ENCODE results near the gene CGGBP1. TPM values are rescaled to one million over a fixed set of nuclear protein-coding genes. Genes with fewer than 3 reads are reported as not detected.
A peak's percentile ranks its signal among the peaks of the same experiment; 100 is the strongest.

Gene CGGBP1, protein sequence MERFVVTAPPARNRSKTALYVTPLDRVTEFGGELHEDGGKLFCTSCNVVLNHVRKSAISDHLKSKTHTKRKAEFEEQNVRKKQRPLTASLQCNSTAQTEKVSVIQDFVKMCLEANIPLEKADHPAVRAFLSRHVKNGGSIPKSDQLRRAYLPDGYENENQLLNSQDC
- 62.9 TPM for total RNA-seq

DNA sequence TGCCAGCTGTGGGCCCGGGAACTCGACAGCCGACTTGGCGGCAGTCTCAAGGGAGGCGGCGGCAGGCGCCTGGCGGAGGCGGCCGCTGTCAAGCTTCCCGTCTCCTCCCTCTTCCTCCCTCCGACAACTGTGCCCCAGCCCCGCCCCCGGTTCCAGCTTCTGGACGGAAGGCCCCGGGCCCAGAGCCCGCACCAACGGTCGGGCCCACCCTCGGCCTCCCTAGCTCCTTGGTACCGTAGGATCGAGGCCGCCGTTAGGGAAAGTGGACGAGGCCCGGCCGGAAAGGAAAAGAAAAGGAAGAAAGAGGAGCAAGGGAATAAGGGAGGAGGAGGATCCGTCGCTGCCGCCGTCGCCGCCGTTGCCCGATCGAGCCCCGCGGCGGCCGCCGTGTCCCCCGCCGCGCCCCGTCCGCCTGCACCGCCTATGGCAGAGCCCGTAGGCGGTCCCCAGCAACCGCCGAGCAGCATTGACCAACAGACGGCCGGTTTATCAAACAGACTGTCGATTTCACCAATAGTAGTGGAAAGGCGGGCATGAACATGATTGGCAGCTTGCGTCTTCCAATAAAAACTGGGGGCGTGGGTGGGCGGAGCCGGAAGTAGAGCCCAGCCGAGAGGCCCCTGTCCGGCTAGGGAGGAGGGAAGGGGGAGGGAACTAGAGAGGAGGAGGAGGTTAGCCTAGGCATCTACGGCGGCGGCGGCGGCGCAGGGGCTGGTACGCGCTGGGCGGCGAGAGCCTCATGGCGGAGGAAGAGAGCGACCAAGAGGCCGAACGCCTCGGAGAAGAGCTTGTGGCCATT is at the start of gene CGGBP1, which contains the start of gene ZNF654:
CGGBP1 (minus strand) TSS at position 425 of the 799 bp plus-strand sequence. CDS start 3,029 bp downstream, outside the sequence.
ZNF654 (plus strand) TSS at position 675 of the 799 bp plus-strand sequence; CDS start at position 740, 65 bp downstream.
- DNase-seq = peak; percentile 99

DNA sequence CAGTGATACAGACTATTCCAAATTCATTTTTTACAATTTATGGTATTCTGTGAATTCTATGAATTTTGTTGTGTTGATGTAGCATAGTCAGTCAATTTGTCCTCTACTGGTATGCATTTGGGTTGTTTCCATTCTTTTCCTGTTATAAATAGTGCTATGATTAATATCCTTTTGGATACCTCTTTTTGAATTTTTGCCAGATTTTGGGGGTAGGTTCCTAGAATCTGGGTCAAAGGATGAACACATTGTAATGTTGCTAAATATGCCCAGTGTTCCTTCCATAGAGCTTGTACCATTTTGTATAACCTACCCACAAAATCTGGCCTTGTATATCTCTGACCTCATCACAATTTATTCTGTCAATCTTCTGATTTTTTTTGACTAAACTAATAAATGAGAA is 46.5 kb upstream of the CGGBP1 start:
- no peak for DNase-seq

DNA sequence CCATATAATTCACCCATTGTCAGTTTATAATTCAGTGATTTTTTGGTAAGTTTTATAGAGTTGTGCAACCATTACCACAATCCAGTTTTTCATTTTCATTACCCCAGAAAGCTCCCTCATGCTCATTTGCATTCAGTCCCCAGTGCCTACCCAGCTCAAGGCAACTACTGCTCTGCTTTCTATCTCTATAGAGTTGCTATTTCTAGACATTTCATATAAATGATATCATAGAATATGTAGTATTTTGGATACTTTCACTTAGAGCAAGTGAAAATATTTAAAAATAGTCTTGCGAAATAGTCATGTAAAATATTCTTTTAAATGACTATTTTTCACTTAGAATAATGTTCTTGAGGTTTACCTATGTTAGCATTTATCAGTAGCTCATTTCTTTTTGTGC is 42.3 kb upstream of the CGGBP1 start:
- no peak for DNase-seq

DNA sequence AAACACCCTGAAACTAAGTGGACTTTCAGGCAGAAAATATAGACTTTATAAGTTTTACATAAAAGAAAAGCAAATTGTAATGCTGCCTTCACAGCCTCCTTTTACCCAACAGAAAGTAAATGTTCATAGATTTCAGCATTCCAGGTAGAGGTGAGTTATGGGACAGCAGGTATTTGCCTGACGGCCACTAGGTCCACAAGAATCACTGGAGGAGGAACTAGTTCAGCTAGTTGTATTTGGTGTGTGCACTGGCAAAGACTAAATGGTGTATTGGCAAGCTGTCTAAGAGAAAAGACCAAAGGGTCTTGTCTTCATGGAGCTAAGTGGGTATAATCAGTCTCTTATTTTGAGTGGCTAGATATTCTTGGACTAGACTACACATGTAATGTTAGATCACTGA is 34.5 kb upstream of the CGGBP1 start:
- DNase-seq = no peak

DNA sequence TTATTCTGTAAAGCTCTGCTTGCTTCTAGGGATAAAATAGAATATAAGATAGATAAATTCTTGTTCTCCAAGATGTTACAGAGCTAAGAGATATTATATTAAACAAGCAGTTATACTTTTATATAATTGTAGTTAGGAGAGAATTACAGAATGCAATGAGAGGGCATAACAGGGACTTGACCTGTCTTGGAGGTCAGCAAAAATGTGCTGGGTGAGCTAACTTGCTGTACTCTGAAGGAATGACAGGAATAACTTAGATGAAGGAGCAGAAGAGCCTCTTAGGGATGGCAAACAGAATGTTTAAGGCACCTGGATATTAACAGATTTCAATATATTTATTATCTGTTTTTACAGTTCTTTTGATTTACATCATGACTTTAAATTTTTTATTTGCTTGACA is 33.5 kb upstream of the CGGBP1 start:
- DNase-seq = no peak

DNA sequence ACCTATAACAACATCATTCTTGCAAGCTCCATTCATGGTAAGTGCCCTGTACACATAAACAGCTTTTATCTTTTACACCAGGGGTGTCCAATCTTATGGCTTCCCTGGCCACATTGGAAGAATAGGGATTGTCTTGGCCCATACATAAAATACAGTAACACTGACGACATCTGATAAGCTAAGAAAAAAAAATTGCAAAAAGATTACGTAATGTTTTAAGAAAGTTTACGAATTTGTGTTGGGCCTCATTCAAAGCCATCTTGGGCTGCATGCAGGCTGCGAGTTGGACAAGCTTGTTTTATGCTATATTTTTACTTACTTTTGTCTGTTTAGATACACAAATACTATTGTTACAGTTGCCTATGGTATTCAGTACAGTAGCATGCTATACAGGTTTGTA is 31.9 kb upstream of the CGGBP1 start:
- DNase-seq = no peak

DNA sequence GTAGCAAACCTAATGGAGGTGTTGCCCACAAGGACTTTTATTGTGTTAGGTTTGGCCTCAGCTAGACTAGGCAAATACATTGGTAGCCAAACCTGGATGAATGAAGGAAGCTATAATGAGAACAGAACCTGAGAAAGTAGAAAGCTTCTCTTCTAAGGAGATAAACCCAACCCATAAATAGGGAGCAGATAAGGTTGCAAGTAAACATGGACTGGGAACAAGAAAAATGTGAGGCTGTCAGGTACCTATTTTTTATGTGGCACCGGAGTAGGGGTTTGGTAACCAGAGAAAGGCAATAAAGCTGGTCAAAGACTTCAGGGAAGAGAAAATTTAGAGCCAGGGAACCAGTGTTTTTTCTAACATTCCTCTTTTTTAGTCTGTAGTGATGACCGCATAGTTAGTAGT is 25.3 kb upstream of the CGGBP1 start:
- no peak for DNase-seq

DNA sequence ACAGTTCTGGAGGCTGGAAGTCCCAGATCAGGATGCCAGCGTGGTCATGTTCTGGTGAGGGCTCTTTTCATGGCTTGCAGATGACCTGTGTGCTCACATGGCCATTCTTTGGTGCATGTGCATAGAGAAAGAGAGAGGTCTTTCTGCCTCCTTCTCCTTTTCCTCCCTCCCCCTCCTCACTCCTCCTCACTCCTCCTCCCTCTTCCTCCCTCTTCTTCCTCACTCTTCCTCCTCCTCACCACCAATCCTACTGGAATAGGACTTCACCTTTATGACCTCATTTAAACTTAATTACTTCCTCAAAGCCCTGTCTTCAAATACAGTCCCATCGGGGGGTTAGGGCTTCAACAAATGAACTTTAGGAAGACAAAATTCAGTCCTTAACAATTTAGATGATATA is 24.0 kb upstream of the CGGBP1 start:
- no peak for DNase-seq

DNA sequence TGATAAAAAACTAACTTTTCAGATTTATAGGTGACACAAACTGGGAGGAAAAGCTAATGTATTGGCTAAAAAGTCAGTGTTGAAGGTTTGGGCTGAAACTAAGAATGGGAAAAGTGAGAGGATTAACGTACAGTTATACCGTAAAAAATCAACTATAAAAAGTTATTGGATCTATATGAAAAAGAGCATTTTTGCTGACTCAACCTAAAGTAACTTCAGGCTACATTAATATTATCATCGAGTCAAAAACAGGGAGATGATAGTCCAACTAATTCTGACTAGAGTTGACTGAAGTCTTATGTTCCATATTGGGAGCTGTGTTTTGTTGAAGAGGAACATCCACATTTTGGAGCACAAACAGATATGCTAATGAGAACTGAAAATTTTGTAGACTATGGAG is 20.1 kb upstream of the CGGBP1 start:
- no peak for DNase-seq

DNA sequence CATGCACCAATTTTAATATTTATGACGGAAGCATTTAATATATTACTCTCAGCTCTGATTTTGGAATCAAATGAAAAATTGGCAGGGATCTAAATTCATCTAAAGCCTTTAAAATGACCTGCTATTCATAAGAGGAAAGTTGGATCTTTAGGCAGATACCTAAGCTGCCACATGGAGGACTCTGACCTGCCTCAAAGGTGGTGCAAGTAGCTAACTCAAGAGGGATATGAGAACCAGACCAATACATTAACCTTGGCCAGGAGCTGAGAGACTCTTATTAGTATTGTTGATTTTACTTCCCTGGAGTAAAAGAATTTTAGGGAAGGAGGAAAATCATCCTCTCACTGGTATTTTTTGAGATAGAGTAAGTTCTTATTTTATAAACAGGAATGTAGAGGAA is 17.9 kb upstream of the CGGBP1 start:
- no peak for DNase-seq

DNA sequence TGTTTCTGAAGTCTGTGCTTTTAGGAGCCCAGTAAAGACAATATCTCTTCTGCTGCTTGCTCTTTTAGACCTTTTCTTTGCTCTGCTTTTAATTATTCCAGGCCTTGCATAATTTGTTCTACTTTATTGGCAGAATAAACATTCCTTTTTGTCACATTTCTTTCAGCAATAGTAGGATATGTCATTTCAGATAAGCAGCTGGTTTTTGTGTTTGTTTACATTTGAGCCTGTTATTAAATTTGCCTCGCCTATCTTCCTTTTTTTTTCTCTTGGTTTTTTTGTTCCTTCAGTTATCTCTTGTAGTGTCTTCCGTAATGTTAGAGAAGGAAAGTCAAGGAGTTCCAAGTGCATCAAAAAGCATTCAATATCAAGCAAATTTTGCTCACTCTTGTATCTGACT is 16.7 kb upstream of the CGGBP1 start:
- no peak for DNase-seq

DNA sequence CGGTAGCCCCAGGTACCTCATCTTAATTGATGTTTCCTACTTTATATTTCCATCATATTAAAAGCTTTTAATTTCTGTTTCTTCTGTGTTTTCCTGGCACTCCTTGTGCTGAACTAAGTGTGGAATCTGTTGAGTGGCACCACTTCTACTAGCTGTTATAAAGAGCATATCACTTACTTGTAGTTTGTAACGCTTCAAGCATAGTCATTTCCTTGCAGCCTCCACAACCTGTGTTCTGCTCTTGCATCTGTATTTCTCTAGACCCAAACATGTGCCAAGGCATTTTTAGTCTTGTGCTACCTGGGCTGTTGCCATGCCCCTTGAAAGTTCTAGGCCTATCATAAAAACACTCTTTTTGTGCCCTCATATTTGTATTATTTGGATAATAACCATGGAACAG is 16.3 kb upstream of the CGGBP1 start:
- DNase-seq = no peak

DNA sequence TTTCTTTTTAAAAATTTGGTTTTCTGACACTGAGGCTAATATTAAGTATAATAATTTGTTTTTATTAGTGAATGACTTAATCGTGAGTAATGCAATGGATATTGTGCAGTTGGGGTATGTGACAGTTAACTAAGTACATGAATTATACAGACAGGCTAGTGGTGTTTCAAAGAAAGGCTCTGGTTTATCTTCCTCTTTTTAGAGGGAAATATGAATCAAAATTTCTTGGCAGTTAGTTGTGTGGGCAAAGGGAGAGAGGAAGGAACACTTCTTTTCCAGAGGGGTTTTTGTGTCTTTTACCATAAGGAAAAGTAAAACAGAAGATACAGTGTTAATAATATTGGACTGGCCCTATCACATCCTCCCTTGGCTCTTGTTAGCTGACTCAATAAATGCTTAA is 2.9 kb upstream of the CGGBP1 start:
- DNase-seq = no peak

DNA sequence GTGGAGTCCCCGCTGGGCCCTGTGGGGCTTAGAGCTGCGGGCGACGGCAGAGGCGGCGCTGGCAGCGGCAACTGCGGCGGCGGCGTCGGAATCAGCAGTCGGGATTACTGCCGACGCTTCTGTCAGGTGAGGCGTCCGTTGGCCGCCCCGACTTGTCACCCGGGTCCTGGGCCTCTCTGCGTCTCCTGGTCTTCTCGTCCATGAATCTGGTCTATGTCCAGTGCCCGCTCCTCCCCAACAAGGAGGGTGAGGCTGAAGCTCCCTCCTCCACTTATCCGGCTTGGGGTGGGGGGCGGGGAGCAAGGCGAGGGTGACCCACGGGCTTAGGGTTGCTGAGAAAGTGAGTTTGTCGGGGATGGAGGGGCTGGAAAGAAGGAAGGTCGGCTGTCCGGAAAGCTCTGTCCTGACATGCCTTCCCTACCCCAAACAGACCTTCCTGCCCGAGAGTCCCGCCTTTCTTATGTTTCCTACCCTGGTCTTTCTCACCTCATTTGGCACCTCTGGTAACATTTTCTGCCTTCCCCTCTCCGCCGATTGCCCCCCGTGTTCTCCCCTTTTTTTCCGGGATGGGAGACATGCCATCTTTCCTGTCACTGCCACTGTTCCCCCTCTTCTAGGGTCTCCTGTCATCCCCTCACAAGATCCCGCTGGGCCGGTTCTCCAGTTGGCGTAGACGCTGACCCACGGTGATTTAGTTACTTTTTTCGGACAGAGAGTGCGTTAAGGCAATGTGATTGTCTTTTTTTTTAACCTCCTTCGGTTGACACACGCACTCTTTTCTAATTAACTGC is 770 bp upstream of the CGGBP1 start:
- peak; percentile 45 for DNase-seq

DNA sequence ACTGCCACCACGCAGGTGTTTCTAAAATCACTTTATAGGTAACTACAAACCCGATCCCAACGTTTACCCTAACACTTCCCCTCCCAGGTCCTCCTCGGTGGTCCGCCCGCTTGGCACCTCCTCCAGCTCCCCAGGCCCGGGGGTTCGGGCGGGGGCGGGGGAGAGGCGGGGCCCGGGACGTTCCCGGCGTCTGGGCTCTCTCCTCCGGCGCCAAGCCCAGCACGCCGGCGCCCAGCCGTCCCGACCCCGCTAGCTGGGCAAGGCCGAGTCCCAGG is 562 bp downstream of the CGGBP1 start:
- no peak for DNase-seq

DNA sequence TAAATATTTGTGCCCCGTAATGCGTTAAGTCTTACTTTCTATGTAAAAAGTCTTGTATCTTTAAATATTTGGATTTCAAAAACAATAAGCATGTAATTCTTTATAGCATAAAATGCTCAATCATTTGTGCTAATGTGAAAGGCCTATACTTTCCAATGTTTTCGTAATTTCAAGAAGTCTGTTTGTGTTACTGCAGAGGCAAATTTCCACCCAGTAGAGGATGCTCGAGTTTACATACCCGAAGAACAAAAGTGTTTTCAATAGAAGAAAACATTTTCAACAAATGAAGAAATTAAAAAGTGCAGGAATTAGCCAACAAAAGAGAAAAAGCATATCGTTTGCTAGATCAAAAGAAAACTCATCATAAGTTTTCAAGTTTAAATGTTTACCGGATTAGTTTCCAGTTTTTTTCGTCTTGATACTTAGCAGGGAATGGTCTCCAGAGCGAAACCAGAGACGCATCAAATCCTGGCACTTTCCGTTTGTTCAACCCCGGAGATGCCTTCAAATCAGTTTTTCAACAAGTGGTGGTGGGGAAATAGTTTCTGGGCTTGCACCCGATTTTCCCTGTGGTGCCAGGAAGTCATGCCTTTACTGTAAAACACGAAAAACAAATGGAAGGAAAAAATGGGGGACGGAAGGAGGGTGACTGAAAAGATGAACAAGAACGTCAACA is 1.0 kb downstream of the CGGBP1 start:
- peak; percentile 64 for DNase-seq

DNA sequence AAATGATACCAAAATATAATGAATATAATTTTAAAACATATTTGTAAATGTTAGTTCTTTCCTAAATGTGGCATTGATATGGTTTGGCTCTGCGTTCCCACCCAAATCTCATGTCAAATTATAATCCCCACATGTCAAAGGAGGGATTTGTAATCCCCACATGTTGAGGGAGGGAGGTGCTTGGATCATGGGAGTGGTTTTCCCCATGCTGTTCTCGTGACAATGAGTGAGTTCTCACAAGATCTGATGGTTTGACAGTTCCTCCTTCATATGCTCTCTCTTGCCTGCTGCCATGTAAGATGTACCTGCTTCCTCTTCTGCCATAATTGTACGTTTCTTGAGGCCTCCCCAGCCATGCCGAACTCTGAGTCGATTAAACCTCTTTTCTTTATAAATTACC is 12.0 kb downstream of the CGGBP1 start:
- DNase-seq = no peak

DNA sequence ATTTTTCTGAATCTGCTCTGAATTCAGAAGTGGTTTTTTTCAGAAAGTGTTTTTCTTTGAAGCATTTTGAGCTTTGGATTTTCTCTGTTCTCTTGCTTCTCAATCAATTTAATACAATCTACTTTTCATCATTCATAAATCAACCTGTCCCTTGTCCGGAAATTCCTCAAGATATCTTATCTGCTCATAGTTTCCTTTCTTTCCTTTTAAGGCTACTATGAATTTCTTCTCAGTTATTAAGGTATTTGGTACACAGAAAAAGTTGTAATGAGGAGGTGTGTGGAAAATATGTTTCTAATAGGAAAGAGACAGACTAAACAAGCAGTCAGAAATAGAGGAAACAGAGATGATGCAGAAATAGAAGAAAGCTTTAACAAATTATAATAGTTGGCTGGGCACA is 14.4 kb downstream of the CGGBP1 start:
- DNase-seq = no peak

DNA sequence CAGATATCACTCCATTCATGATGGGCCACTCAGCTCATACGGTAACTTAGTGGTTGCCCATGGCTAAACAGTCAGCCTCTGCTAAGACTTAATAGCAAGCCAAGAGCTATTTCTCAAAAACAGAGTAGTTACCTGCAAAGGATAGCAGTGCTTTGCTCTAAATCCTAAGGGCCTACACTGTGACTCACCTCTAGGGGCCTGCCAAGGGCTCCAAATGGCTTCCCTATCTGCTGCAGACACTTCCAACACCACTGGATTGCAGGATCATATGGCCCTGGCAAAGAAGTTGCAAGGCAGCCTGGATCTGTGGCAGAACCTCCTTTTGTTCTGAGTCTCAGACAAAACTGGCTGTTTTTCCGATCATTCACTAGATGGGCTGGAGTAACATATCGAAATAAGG is 17.8 kb downstream of the CGGBP1 start:
- no peak for DNase-seq

DNA sequence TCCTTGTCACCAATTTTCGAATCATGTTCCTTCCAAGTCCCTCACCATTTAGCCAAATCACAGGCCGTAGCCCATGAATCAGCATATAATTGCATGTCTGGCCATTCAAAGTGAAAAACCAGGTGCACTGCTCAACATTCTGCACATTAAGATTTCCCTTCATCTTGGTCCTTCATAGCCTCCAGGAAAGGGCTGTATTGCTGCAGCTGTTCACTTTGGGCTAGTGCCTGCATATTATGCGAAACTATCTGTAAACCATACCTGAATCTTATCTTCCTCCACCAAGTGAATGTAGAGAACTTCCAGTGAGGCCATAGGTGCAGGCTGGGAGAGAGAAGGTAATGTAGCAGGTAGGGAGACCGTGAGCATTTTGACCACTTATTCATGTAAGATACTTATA is 18.3 kb downstream of the CGGBP1 start:
- DNase-seq = no peak

DNA sequence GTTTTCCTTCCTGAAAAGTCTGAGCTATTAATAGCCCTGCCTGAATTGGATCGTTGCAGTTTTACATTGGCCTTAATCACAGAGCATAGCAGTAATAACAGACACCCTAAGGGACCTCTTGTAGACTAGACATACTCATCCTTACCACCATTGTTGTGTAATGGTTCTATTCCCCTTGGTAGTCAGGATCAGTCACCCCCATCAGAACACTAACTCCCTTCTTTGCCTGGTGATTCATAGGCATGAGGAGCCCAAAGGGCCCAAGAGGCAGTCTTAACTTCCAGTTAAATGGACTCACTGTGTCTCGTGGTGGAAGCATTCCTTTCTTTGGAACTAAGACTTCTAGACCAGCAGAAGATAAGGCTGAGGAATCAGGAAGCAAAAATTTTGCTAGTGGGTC is 20.2 kb downstream of the CGGBP1 start:
- DNase-seq = no peak

DNA sequence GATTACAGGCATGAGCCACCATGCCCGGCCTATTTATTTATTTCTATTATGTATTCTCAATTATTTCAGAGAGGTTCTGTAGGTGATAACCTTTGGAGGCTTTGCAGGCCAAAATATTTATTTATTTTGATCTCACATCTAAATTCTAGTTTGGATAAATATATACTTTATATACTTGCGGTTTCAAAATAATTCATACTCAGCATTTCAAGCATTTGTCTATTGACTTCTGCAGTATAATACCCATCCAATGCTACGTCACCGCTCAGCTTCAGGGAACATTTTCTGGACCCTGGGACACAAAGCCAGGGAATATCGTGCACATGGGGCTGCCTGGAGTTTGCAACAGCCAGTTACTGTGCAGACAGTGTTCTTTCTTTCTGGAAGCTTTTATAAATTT is 22.6 kb downstream of the CGGBP1 start:
- no peak for DNase-seq

Measured in skin of body (tissue), 2 donors.